ENCODE results near the gene TMEM151B.
"Not testable (repeated sequence)": the region's sequence is repeated elsewhere in the genome, so short reads cannot be mapped to it uniquely, and the experiment has no call there.

TMEM151B gene

DNA sequence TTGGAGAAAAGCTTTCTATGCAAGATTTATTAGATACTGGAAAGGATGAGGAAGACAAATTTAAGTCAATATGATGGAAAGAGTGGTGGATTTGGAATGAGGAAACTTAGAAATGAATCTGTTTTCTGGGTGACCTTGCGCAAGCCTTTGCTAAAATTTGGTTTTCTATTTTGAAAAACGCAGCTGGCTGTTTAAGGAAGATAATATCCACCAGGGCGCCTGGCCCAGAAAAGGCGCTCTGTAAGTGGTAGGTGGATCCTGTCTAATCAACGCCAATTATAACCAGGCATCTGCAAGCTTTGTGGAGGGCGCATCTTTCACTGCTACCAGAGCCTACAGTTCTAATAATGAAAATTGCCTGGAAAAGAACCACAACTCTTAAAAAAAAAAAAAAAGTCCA is 71.8 kb downstream of the TMEM151B start:
- no peak overlapping the region for H3K4me3 Mint-ChIP-seq

DNA sequence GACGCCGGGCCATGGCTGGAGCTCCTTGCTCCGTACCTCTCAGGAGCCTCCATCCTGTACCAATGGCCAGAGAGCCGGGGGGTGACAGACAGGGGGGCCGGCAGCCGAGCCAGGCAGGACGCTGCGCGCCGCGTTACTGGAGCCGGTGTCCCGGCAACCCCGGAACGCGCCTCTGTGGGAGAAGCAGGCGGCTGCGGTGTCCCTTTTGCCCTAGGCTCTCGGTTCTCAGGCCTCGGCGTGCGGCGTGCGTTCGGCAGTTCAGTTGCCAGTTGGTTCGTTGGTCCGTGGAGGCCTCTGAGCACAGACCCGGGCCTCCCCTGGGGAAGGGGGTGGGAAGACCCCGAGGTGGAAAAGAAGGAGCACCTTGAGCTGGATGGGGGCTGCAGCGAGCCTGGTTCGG is 72.2 kb downstream of the TMEM151B start, which contains the start of gene SPATS1:
Gene SPATS1 (plus strand): TSS at position 162 of the 400 bp plus-strand sequence. CDS start 446 bp downstream, outside the sequence.
- Mint-ChIP-seq H3K27me3 (ENCODE audit: low read depth) (peaks cover 46% of the 10 kb centered on the region), H3K36me3 (ENCODE audit: low read depth) (no peaks in the 10 kb centered on the region), H3K4me1 (ENCODE audit: low read depth) (no peaks in the 10 kb centered on the region), H3K9me3 (no peaks in the 10 kb centered on the region), H3K27ac (no peak within 1 kb of the TSS), H3K4me3 (no peak within 1 kb of the TSS)

More for the DNA sequence above, 71.8 kb downstream of the TMEM151B start:
- H3K27me3 Mint-ChIP-seq (ENCODE audit: low read depth) = peaks cover 46% of the 10 kb centered on the region
- H3K4me1 Mint-ChIP-seq (ENCODE audit: low read depth) = no peaks in the 10 kb centered on the region
- no peak overlapping the region for H3K27ac Mint-ChIP-seq
- H3K9me3 Mint-ChIP-seq = no peaks in the 10 kb centered on the region
- no peaks in the 10 kb centered on the region for H3K36me3 Mint-ChIP-seq (ENCODE audit: low read depth)

DNA sequence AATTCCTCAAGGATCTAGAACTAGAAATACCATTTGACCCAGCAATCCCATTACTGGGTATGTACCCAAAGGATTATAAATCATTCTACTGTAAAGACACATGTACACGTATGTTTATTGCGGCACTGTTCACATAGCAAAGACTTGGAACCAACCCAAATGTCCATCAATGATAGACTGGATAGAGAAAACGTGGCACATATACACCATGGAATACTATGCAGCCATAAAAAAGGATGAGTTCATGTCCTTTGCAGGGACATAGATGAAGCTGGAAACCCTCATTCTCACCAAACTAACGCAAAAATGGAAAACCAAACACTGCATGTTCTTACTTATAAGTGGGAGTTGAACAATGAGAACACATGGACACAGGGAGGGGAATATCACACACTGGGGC is 76.6 kb downstream of the TMEM151B start:
- H3K4me3 Mint-ChIP-seq; H3K36me3 Mint-ChIP-seq (ENCODE audit: low read depth); H3K27ac Mint-ChIP-seq; H3K9me3 Mint-ChIP-seq; H3K4me1 Mint-ChIP-seq (ENCODE audit: low read depth): not testable (repeated sequence)
- H3K27me3 Mint-ChIP-seq (ENCODE audit: low read depth) = peaks cover 42% of the 10 kb centered on the region

DNA sequence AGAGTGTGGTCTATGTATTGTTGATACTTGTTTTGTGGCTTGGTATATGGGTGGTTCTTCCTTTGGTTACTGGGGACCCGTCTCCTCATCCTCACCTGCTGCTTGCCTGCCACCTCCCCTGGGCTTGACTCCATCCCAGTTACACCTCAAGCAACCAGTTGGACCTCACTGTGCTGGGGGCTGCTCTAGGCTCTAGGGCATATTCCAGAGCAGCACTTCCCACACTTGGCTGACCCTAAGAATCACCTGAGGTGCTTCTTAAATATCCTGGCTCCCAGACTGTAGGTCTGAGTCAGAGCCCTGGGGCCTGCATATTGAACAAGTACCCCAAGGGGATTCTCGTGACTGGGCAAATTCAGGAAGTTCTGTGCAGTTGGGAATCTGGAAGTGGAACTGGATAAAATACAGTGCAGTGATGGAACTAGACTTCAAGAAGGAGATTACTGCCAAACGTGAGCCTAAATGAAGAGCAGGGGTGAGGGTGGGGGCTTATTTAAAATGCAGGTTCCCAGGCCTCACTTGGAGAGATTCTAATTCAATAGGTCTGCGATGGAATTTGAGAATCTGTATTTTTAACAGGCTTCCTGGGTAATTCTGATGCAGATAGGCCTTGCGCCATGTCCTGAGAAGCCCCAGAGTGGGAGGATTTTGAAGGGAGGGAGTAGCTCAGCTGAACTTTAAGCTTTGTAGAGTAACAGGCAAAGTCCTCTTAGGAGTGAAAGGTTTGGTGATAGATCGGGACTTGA is 79.8 kb downstream of the TMEM151B start:
- Mint-ChIP-seq H3K9me3 (no peaks in the 10 kb centered on the region), H3K27ac (no peak overlapping the region), H3K27me3 (ENCODE audit: low read depth) (peaks cover 11% of the 10 kb centered on the region)

DNA sequence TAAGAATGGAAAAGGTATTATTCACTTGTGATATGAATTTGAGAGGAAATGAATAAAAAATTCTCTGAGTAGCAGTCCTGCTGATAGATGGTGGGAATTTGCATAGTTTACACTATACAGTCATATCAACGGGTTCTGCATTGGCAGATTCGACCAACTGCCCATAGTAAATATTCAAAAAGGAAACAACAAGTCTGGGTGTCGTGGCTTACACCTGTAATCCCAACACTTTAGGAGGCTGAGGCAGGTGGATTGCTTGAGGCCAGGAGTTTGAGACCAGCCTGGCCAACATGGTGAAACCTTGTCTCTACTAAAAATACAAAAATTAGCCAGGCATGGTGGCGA is 80.4 kb downstream of the TMEM151B start:
- not testable (repeated sequence) for H3K4me1 Mint-ChIP-seq (ENCODE audit: low read depth); H3K9me3 Mint-ChIP-seq; H3K4me3 Mint-ChIP-seq; H3K36me3 Mint-ChIP-seq (ENCODE audit: low read depth); H3K27me3 Mint-ChIP-seq (ENCODE audit: low read depth); H3K27ac Mint-ChIP-seq

More for the DNA sequence above, 79.8 kb downstream of the TMEM151B start:
- Mint-ChIP-seq H3K4me1 (ENCODE audit: low read depth) (no peaks in the 10 kb centered on the region), H3K36me3 (ENCODE audit: low read depth) (no peaks in the 10 kb centered on the region), H3K4me3 (no peak overlapping the region)

DNA sequence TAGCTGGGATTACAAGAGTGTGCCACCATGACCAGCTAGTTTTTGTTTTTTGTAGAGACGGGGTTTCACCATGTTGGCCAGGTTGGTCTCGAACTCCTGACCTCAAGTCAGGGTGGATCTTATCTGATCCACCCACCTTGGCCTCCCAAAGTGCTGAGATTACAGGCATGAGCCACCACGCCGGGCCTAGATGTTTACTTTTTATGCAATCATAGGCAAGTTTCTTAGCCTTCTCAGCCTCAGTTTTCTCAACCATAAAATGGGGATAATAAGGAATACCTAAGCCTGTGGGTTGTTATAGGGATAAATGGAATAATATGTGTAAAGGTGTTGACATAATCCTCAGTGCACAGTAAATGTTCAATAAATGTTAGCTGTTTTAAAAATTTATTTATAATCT is 82.0 kb downstream of the TMEM151B start:
- H3K9me3 Mint-ChIP-seq = no peaks in the 10 kb centered on the region
- H3K4me3 Mint-ChIP-seq = no peak overlapping the region
- no peak overlapping the region for H3K27ac Mint-ChIP-seq
- H3K4me1 Mint-ChIP-seq (ENCODE audit: low read depth) = no peaks in the 10 kb centered on the region
- no peaks in the 10 kb centered on the region for H3K36me3 Mint-ChIP-seq (ENCODE audit: low read depth)
- peaks cover 18% of the 10 kb centered on the region for H3K27me3 Mint-ChIP-seq (ENCODE audit: low read depth)

DNA sequence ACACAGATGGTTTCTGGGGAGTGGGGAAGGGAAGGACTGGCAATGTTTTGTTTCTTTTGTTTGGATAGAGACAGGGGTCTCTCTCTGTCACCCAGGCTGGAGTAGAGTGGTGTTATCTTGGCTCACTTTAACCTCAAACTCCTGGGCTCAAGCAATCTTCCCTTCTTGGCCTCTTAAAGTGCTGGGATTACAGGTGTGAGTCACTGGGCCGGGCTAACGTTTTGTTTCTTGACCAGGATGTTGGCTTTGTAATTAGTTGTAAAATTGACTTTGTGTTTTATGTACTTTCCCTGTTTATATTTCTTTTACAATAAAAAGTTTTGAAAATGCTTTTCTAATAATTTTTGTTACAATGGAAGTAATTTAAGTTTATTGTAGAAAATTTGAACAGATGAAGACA is 83.1 kb downstream of the TMEM151B start:
- peaks cover 20% of the 10 kb centered on the region for H3K27me3 Mint-ChIP-seq (ENCODE audit: low read depth)
- no peak overlapping the region for H3K4me3 Mint-ChIP-seq
- no peaks in the 10 kb centered on the region for H3K4me1 Mint-ChIP-seq (ENCODE audit: low read depth)
- H3K27ac Mint-ChIP-seq = no peak overlapping the region
- no peaks in the 10 kb centered on the region for H3K9me3 Mint-ChIP-seq
- H3K36me3 Mint-ChIP-seq (ENCODE audit: low read depth) = no peaks in the 10 kb centered on the region

DNA sequence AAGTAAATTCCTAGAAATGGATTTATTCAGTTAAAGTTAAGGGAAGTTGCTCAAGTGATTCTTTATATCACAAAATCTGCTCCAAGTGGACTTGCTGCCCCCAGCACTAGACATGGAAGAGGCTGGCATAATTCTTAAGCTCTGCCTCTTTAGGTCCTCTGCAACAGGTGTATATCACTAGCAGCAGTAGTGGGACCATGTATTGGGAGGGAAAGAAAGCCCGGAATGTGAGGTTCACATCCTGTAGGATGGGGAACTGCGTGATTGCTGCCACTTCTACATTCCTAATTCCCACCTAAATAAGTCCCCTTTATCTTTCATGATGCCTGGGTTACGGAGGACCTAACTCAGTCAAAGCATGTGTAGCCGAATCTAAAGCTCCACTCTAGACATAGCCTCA is 85.4 kb downstream of the TMEM151B start:
- no peaks in the 10 kb centered on the region for H3K4me1 Mint-ChIP-seq (ENCODE audit: low read depth)
- no peaks in the 10 kb centered on the region for H3K9me3 Mint-ChIP-seq
- H3K27me3 Mint-ChIP-seq (ENCODE audit: low read depth) = peaks cover 26% of the 10 kb centered on the region
- no peak overlapping the region for H3K4me3 Mint-ChIP-seq
- no peaks in the 10 kb centered on the region for H3K36me3 Mint-ChIP-seq (ENCODE audit: low read depth)
- no peak overlapping the region for H3K27ac Mint-ChIP-seq

DNA sequence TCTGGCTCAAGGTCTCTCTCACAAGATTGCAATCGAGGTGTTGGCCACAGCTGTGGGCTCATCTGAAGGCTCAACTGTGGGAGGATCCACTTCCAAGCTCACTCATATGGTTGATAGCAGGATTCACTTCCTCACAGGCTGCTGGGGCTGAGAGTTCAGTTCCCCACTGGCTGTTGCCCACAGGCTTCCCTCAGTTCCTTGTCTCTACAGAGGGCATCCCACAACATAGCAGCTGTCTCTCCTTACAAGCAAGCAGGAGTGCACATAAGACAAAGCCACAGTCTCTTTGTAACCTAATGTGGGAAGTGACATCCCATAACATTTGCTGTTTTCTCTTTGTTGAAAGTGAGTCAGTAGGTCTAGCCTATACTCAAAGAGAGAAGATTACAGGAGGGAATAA is 86.2 kb downstream of the TMEM151B start:
- H3K27me3 Mint-ChIP-seq (ENCODE audit: low read depth) = peaks cover 29% of the 10 kb centered on the region

More for the DNA sequence above, 86.2 kb downstream of the TMEM151B start:
- H3K36me3 Mint-ChIP-seq (ENCODE audit: low read depth) = no peaks in the 10 kb centered on the region
- H3K4me1 Mint-ChIP-seq (ENCODE audit: low read depth) = no peaks in the 10 kb centered on the region
- no peak overlapping the region for H3K4me3 Mint-ChIP-seq
- no peaks in the 10 kb centered on the region for H3K9me3 Mint-ChIP-seq
- H3K27ac Mint-ChIP-seq = no peak overlapping the region

Measured in T-helper 1 cell treated with Interleukin-12 subunit alpha and Interleukin-12 subunit beta and Interleukin-4 antibody, amounts not matched to agents 30 μg/mL and 1 μg/mL, for 36 hours (primary cell).